Measurements from ENCODE around the gene HOXB9.

HOXB9 gene

DNA sequence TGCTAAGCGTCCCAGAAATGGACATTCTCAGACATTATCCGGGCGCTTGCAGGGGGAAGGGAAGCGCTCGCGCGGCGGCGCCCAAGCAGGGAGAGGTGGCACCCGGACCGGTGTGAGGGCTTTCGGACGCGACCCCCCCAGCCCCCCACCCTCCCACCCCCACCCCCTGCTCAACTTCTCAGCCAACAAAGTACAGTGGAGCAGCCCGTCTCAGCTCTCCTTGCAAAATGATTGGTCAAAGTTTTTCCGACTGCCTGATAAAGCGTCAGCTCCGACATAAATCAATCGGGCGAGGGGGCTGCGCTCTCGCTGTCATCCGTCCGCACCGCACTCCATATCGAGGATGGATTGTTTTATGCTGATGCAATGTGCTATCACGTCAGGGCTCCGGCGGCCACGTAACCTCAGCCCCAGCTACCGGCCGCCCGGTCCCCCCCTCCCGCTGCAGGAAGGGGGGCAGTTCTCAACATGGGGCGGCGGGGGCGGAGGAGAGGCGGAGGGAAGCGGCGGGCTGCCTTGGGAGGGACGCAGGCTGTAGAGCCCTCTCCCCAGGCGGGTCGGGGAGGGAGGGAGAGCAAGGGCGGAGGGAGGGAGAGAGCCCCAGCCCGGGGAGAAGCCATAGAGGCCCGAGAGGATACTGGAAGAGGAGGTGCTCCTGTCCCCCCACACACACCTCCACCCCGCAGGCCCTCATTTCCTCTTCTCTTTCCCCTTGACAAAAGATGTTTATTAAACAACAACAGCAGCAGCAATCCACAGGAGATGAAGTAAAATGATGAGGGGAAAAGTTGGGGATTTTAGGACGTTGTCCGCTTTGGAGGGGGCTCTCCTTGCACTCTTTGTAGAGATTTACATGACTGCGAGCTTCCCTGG, at the start of gene HOXB9:
HOXB9 (minus strand) TSS at position 114 of the 873 bp plus-strand sequence; CDS start at position 25, 89 bp downstream.
- DNase-seq (ENCODE audit: low read depth in 2 of 2): no peak

DNA sequence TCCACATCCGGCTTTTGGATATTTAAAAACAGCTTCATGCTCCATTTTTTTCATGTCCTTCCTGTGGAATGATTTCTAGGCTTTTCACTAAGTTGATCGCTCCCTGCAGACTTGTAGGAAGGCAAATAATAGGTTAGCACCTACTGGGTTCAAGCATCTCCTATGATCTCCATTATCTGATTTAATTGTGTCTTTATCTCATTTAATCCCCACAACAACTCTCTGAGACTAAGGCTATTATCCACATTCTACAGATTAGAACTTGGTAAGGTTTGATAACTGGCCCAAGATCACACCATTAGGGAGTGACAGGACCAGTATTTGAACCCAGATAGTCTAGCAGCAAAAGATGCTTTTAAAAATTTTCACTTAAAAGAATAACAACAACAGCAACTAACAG, 46.2 kb upstream of the HOXB9 start:
- no peak for DNase-seq (ENCODE audit: low read depth in 2 of 2)

DNA sequence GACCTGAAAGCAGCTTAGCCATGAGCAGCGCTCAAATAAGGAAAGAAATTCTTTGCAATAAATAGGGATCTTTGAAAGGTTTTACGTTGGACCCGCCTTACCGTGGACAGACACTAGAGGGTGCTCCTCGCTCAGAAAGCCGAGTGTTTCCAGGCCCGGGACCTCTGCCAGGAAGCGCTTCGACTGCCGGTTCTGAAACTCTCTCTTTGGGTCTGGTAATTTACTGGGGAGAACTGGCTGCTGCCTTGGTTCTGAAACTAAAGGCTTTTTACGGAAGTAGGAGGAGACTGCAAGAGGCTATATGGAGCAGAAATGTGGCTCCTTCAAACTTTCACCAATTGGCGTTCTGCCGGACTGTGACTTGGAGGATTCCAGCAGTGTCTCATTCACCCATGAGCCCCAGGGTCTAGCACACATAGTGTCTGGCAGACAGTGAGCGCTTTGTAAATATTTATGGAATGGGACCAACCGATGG, 45.6 kb upstream of the HOXB9 start:
- DNase-seq (ENCODE audit: low read depth in 2 of 2): peak; percentile 32 to 39

DNA sequence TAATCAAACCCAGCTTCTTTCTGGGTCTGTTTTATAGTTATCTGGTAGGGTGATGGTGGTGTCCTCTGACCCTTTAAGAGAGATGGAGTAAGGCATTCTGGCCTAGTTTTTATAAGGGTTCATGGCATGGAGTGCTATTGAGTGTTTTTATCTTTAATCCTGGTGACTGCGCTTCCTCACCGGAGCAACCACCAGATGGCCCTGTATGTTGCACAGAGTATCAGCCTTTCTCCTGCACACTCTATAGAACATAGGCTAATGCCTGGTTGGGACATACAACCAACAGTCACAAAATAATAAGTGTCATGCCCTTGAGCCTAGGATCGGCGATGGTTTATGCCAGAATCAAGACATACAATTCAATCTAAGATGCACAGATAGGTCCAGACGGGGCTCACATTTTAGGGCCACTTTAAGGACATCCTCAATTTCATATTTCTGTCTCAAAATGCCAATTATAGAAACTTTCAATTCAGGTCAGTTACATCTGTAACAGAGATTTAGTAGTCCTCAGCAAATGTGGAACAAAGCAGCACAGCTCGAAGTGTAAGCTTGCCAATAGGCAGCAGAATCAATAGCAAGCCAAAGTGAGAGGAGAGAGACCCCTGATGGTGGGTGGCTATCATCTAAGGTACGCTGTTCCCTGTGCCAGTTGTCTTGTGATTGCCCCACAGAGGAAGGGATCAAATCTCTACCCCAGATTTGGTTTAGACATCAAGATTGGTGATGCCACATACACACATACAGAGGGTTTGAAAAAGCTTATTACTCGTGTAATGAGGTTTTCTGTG, 37.2 kb upstream of the HOXB9 start:
- DNase-seq (ENCODE audit: low read depth in 2 of 2): no peak

DNA sequence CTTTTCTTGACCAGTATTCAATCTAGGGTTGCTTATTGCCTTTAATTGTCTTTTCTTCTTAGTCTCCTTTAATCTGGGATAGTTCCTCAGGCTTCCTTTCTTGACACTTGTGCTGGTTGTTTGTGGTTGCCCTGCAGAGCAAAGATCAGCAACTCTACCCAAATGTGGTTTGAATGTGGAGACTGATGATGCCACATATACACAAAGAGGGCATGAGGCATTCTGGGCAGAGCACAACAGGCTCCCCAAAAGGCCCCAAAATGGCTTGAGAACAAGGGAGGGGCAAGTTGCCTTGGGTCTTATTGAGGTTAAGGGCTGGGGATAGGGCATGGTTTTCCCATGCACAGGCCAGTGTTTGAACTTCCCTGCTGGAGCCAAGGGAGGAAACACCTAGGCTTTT, 29.8 kb upstream of the HOXB9 start:
- no peak for DNase-seq (ENCODE audit: low read depth in 2 of 2)

DNA sequence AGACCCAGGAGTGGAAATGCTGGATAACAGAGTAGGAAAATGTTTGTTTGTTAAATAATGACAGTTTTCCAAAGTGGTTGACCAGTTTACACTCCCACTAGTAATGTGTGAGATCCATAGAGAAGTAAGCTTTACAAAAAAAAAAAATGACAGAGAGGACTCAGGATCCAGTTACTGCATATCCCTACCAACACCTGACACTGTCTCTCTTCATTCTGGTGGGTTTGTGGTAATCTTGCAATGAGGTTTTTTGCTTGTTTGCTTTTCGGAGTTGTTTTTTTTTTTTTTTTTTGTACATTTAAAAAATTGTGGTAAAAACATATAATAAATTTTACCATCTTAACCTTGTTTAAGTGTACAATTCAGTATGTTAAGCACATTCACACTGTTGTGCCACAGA, 23.6 kb upstream of the HOXB9 start:
- DNase-seq (ENCODE audit: low read depth in 2 of 2): no peak

DNA sequence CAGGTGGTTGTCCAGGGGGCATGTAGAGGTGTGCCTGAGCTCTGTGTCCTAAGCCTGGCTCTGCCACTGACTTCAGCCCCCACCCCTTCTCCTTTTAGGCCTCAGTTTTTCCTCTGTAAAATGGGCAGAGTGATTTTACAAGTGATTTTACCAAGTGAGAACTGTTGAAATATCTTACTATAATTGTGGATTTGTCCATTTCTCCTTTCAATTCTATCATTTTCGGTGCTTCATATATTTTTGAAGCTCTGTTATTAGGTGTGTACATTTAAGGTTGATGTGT, 21.7 kb upstream of the HOXB9 start:
- DNase-seq (ENCODE audit: low read depth in 2 of 2): no peak

DNA sequence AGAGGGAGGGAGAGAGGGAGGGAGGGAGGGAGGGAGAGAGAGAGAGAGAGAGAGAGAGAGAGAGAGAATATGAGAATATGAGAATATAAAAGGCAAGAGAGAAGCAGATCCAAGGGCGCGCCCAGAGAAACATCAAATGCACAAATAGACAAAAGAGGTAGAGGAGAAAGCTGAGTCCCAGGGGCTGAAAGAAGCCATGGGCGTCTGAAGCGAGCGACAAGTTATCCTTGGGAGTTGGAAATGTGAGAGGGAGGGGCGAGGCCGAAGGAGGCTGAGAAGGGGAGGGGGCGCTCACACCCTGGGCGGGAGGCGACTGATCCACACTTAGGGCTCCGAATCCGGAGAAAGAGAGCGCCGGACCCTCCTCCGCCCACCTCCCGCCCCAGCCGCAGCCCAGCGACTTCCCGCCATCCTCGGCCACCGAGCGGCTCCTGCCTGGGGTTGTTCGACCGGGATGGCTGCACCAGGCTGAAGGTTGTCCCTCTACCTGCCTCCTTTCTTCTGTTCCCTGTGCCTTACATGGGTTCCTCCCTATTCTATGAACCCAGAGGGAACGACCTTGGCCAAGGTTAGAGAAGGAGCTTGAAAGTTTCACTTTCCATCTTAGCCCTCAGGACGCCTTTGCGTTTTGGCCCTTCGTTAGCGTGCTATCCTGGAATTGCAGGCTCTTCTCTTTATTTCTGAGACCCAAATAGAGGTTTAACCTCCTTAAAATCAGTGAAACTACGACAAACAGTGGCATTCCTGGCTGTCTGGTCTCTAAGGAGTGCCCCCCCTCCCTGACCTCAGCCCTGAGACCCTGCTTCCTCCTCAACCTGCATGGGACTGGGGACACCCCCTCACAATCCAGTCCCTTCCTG, 21.2 kb upstream of the HOXB9 start:
- DNase-seq (ENCODE audit: low read depth in 2 of 2): no peak

DNA sequence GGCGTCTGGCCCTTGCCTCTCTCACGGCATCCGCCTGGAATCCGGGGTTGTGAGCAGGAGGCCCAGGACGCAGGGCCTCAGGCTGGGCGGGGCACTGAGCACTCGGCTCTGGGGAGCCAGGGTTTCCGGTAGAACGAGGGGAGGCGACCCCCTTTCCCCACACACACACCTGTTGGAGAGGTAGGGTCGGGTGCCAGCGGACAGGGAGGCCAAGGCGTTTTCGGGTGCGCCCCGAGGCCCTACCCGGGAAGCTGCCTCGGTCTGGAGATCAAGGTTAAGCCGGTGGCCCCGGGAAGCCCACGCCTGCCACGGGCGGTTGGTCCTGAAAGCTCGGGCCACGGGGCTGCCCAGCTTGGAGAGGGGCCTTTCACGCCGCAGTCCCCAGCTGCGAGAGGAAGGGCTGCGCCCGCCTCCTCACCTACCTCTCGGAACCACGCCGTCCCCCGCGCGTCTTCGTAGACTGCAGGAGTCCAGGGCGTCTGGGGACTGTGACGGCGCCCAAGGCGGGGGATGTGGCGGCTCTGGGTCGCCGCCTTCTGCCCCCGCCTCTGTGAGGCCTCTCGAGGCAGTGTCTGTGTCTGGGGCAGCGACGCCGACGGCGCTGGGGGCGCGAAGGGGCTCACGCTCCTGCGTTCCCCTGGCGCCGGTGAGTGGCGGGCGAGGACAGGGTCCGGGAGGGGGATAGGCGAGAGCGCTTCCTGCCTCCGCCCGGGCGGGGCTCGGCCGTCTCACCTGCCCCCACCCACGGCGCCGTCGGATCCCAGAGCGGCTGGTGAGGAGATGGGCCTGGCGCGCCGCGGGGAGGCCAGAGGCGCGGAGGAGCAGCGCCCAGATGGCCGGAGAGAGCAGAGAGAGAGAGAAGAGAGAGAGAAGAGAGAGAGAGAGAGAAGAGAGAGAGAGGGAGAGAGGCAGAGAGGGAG, 20.3 kb upstream of the HOXB9 start:
- no peak for DNase-seq (ENCODE audit: low read depth in 2 of 2)

DNA sequence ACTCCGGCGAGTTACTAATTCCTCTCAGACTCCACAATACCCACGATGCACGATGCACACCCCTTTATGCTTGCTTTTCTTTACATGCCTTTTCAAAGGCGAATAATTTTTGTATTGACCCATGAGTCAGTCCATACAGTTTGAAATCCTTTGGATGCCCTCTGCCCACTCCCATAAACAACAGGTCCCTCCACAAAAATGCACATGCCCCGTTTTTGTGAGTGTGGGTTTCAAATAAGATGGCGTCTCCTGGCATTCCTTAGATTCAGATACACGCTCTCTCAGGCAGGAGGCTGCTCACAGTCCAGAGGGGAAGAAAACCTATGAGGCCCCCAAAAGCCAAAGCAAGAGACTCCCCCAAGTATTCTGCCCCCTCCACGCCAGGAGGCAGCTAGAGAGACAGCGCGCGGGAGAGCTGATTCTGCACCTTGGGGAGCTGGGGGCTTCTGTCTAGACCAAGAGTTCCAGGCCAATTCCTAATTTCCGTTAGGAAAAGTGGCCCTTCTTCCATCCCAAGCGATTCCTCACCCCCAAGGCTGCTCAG, 19.6 kb upstream of the HOXB9 start:
- no peak for DNase-seq (ENCODE audit: low read depth in 2 of 2)

DNA sequence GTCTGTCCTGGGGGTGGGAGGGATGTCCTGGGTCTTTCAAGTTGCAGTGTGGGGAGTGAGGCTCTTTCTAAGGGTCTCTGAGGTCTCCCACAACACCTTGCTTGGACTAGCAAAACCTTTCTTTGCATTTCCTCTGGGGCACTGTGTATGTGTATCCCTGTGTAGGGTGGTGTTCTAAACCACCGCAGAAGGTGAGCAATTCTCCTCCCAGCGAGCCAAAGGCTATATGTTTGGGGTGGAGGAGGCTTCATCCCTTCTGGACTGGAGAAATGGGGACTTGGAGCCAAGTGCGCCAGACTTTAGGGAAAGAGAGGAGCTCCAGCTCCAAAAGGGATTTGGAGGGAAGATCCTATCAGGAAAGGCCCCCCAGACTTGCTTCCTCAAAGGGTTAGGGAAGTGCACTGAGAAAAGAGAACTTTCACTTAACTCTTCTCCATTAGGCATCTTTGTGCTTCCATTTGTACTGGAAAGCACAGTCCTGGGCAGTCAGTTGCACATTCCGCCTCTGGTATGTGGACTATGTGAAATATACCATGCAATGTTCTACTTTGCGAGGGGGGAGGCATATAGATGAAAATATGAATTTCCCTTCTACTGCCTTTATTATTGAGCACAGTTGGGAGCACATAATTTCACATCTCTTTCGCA, 18.9 kb upstream of the HOXB9 start:
- DNase-seq (ENCODE audit: low read depth in 2 of 2): no peak

DNA sequence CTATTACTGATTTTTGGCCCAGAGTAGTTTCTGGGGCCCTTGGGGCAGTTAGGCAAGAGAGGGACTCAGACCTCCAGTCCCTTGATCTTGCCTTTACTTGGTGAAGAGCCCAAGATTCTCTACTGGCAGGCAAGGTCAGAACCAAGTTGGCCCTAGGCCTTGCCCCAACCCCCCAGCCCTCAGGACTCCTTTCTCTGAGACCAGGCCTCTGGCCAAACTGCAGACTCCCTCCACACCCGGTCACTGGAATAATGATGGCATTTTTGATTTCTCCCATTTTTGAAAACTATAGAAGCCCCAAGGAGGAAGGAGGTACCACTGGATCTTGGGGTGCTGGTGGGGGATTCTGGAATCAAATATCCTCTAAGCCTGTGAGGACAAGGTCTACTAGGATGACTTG, 18.0 kb upstream of the HOXB9 start:
- DNase-seq (ENCODE audit: low read depth in 2 of 2): no peak

DNA sequence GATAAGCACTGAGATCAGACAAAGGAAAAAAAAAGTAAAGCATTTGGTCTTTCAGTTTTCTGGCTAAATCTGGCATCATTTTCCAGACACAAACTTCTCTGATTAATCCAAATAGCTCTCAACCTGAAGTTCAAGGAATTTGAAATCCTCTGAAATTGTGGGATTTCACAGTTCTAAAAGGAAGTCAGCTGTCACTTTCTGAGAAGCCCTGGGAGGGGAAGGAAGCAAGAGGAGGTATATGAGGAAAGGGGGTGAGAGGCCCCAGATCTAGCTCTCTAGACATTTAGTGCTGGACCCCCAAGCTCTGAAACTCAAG, 17.5 kb upstream of the HOXB9 start:
- DNase-seq (ENCODE audit: low read depth in 2 of 2): no peak

DNA sequence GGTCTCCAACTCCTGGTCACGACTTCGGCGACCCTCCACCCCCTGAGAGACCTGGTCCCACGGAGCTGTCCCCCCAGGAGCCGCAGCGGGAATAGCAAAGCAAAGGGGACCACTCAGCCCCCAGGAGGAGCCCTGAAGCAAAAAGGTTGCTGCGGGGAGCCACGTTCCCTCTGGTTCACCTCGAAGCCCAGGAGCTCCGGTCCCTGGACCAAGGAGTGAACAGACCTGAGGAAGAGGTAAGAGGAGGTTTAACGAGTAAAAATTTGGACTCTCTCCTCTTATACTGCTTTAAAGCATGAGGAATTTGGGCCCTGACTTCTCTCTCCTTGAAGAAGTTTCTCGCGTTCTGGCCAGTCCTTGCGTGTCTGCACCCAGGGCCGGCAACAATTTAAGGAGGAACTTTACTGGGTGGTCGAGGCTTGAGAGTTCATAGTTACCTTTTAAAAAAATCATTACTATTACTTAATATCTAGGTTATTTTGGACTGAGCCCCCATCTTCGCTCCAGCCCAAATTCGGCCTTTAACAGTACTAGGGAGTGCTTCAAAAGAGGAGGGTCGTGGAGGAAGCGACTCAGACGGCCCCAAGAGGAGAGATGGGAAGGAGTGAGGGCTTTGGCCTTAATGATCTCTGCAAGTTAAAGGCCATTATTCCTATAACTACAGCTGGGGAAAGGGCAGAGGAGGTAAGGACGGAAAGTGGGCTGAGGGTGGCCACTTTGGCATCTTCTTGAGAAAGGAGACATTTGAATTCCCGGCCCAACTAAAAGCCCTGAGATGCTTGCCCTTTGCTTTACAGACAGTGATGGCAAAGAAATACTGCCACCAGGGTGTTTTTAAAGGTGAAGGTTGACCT, 16.9 kb upstream of the HOXB9 start:
- no peak for DNase-seq (ENCODE audit: low read depth in 2 of 2)

DNA sequence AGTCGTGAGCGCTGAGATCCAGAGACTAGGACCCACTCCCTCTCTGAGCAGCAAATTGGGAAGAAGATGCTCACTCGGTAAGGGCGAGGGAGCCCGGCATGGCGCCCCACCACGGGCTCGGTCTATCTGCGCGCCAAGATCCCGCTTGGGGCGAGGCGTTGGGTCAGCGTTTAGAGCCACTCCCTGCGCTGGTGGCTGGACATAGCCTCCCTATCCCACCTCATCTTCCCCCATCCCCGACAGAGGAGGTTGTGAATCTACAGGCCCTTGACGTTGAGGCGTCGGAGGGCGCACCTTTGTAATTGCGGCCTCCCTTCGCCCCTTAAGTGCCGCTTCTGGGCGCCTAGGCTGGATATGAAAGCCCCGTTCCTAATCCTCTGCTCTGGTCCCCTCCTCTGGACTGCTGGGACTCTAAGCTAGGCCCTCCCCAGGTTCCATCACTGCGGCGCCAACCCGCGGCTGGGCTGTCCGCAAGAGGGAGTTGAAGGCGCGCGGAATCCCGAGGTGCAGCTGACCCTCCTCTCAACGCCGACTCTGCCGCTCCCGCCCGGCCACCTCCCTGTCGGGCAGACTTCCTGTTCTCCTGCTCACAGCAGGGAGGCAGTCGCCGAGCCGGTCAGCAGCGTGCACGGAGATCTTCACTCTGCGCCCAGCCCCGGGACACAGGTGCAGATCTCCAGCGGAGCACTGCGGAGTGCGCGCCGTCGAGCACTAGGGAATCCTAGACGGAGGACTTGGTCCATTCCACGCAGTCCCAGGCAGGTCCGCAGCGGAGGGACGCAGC, 16.1 kb upstream of the HOXB9 start:
- no peak for DNase-seq (ENCODE audit: low read depth in 2 of 2)

DNA sequence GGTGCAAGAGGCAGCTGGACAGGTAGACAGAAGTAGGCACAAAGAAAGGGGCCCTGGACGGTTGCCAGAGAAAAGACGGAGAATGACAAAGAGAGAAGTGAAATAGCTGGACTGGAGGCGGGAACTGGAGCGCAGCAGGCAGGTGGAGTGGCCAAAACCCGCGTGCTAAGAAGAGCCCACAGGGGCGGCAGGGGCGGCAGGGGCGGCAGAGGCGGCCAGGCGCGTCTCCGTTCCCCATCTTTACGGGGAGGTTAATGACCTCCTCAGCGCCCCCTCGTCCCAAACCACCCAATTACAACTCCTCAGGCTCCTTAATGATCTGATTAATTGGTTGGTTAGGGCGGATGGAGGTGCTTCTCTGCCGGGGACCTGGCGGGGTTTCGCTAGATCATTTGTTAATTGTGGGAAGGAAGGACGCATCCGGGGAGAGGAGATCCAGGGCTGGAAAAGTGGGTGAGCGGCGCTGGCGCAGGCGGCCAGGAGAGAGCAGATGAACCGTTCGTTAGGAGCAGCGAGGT, 15.4 kb upstream of the HOXB9 start:
- DNase-seq (ENCODE audit: low read depth in 2 of 2): no peak

DNA sequence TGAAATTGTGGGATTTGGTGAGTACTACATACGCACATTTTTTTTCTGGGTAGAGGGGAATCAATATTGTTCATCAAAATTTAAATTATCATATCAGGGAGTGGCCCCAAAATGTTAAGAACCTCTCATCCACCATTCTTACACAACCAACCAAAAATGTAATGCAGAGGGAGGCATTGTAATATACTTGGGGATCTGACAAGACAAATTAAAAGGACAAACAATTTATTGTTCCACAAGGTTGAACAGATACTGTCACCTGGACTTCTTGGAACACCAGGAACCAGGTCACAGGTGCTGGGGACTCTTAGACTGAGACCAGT, 14.7 kb upstream of the HOXB9 start:
- DNase-seq (ENCODE audit: low read depth in 2 of 2): no peak

DNA sequence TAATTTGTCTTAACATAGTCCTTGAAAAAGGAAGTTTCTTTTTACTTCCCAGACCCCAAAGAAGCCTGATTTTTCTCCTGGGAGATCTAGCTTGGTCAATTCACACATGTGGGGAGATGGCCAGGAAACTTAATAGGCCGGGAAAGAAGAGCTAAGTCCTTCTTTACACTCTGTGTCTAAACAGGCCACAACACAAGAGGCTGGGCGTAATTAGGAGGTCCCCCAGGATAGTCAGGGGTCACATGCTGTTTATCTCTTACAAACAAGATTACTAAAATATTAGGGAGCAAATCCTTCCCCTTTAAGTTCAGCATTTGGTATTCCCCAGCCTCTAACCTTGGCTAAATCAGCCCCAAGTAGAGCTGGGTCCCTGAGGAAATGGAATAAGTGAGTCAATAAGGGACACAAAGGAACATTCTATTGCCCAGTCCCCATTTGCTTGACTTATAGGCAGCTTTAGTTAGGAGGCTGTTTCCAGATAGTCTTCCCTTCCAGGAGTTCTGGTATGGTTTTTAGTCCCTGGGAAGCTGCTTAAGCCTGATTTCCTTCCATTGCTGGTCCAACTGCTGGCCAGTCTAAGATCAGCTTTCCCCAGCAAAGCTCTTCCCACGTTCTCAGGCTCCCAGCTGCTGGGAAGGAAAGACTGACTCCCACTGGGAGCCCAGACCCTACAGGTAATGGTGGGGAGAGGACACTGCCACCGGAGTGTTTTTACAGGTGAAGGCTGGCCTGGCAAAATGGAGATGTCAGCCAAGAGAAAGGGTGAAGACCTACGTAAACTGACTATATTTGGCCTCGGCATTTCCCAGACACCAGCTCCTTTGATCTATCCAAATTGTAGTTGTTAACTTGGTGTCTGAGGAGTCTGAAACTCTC, 14.1 kb upstream of the HOXB9 start:
- no peak for DNase-seq (ENCODE audit: low read depth in 2 of 2)

Data from fibroblast of skin of left quadriceps (primary cell).